Stimulated activated CD4-positive, alpha-beta T cell treated with anti-CD3 and anti-CD28 coated beads, Interleukin-1b, Interleukin-23, amount 100 ng/mL, for 4 hours (primary cell): Measurements from ENCODE around the gene FCAMR.
"Not testable (repeated sequence)": the region's sequence is repeated elsewhere in the genome, so short reads cannot be mapped to it uniquely, and the experiment has no call there.

Experiments used
- DNase-seq, 2 donors: peaks; one replicate each; pipeline ENCODE4 v3.0.0-alpha.2; 2020; ENCODE audit warnings: low read depth in 2 of 2

FCAMR gene

GRCh38 chr1:206935491-206936067 is 34.7 kb downstream of the FCAMR start:
- peak in 1 of 2 donors; percentile 36 for DNase-seq

GRCh38 chr1:206933333-206933945 is 36.8 kb downstream of the FCAMR start:
- DNase-seq: peak; percentile 66 to 72

GRCh38 chr1:206932177-206932576 is 38.1 kb downstream of the FCAMR start:
- DNase-seq: no peak

- DNase-seq: no peak
Observed at GRCh38 chr1:206931709-206932108, 38.6 kb downstream of the FCAMR start.

- DNase-seq: no peak
Observed at GRCh38 chr1:206930210-206930798, 40.0 kb downstream of the FCAMR start.

GRCh38 chr1:206929524-206929923 is 40.7 kb downstream of the FCAMR start:
- DNase-seq: no peak

- DNase-seq: no peak
Observed at GRCh38 chr1:206926286-206926685, 44.0 kb downstream of the FCAMR start.

- no peak for DNase-seq
Observed at GRCh38 chr1:206925106-206925736, 45.0 kb downstream of the FCAMR start.

GRCh38 chr1:206924592-206925105 is 45.6 kb downstream of the FCAMR start:
- DNase-seq: no peak

GRCh38 chr1:206923961-206924557 is 46.2 kb downstream of the FCAMR start:
- DNase-seq: not testable (repeated sequence)

GRCh38 chr1:206923009-206923960 is 47.0 kb downstream of the FCAMR start:
- peak; percentile 44 to 51 for DNase-seq

- DNase-seq: no peak
Observed at GRCh38 chr1:206922524-206922923, 47.7 kb downstream of the FCAMR start.

GRCh38 chr1:206921772-206922265 is 48.4 kb downstream of the FCAMR start, which contains the start of gene FCMR:
Gene FCMR, minus strand, starts transcription at chr1:206921941. Its CDS starts 87 bp downstream, at chr1:206921854.
- no peak for DNase-seq

GRCh38 chr1:206918076-206918475 is 52.2 kb downstream of the FCAMR start:
- no peak for DNase-seq

GRCh38 chr1:206916000-206916709 is 54.1 kb downstream of the FCAMR start:
- DNase-seq: no peak

GRCh38 chr1:206915030-206915735 is 55.1 kb downstream of the FCAMR start:
- no peak for DNase-seq

- DNase-seq: no peak
Observed at GRCh38 chr1:206913766-206914537, 56.3 kb downstream of the FCAMR start.

- peak in 1 of 2 donors; percentile 49 for DNase-seq
Observed at GRCh38 chr1:206912445-206913095, 57.7 kb downstream of the FCAMR start.
